ENCODE measurements around the gene TIMM22. TPM values are rescaled to one million over a fixed set of nuclear protein-coding genes. Genes with fewer than 3 reads are reported as not detected.

The TIMM22 gene
- total and polyA plus RNA-seq, 2 of the 13 experiments (the other 11 are each of a cell fraction or from before 2014, with no cell fraction given): 6.2 to 15.5 TPM

- TF ChIP-seq SAFB2 (CRISPR knock-in tag; IDR thresholded peaks at IDR 0.05; ENCODE audit: borderline replicate concordance, low read depth) (no peak), UBTF (CRISPR knock-in tag; IDR thresholded peaks at IDR 0.05) (no peak)
Observed at GRCh38 chr17:1047177-1047878, 50.4 kb downstream of the TIMM22 start.

GRCh38 chr17:1047879-1048470, 51.0 kb downstream of the TIMM22 start:
- Histone ChIP-seq H4K20me1 (ENCODE audit: insufficient read depth, low read length) (no peaks in the 10 kb centered on the region), H3K36me3 (replicated peaks in 1 of 2; ENCODE audit: control insufficient read depth in 1 of 2, insufficient read depth in 2 of 2, low read length in 2 of 2) (no peaks in the 10 kb centered on the region), H3K27me3 (ENCODE audit: control insufficient read depth in 1 of 2, insufficient read depth in 2 of 2, low read length in 2 of 2) (no peaks in the 10 kb centered on the region), H3K4me1 (ENCODE audit: insufficient read depth, low read length) (no peaks in the 10 kb centered on the region), H3K9me3 (ENCODE audit: low read length) (no peaks in the 10 kb centered on the region), H3K79me2 (ENCODE audit: insufficient read depth, low read length) (no peaks in the 10 kb centered on the region), H3K4me2 (ENCODE audit: low read depth, low read length) (no peak overlapping the region), H2AFZ (ENCODE audit: low read length) (no peak overlapping the region), H3K9ac (ENCODE audit: insufficient read depth, low read depth, low read length) (no peak overlapping the region), H3K27ac (ENCODE audit: extremely low read length, insufficient read depth, low read length) (no peak overlapping the region), H3K4me3 (replicated peaks in 1 of 3; ENCODE audit: insufficient read depth in 1 of 3, low read depth in 2 of 3, low read length in 3 of 3) (no peak overlapping the region)
- FAIRE-seq: no peak
- ATAC-seq: no peak; the same call in 2 of the 3 replicates
- intact Hi-C loops (cut with micrococcal nuclease; ENCODE audit: unreplicated experiment) (no loop called here), in situ Hi-C loops (cut with HindIII; ENCODE audit: extremely low pct_ligation_motif_present, low pct_unique_long_range_greater_than_20kb) (no loop called here)
- no TSS peak for BruUV-seq (replicated peaks)
- CTCF ChIA-PET (ENCODE audit: low intra/inter-chr PET ratio, low total read pairs): no interaction called here
- 84% methylated on average over 20 of the region's 20 CpGs for WGBS (ENCODE audit: low lambda C conversion rate)
- DNase-seq (ENCODE audit: low spot score): no peak
- POLR2A ChIA-PET: no interaction called here
- no peak for TF ChIP-seq E2F2 (CRISPR knock-in tag; IDR thresholded peaks at IDR 0.05; ENCODE audit: borderline replicate concordance)
- TF ChIP-seq TBX3 (IDR thresholded peaks at IDR 0.05; ENCODE audit: borderline replicate concordance): no peak
- no peak for TF ChIP-seq ISL2 (CRISPR knock-in tag; IDR thresholded peaks at IDR 0.05)
- no peak for TF ChIP-seq GABPB1 (CRISPR knock-in tag; IDR thresholded peaks at IDR 0.05)
- no peak for TF ChIP-seq MEIS2 (CRISPR knock-in tag; IDR thresholded peaks at IDR 0.05)
- TF ChIP-seq RXRB (CRISPR knock-in tag; IDR thresholded peaks at IDR 0.05; ENCODE audit: borderline replicate concordance): no peak
- no peak for TF ChIP-seq ZNF234 (CRISPR knock-in tag; conservative IDR thresholded peaks at IDR 0.05)
- TF ChIP-seq ZSCAN5A (CRISPR knock-in tag; IDR thresholded peaks at IDR 0.05; ENCODE audit: borderline replicate concordance): no peak
- TF ChIP-seq ZNF747 (CRISPR knock-in tag; IDR thresholded peaks at IDR 0.05; ENCODE audit: borderline replicate concordance): no peak
- TF ChIP-seq ZSCAN9 (CRISPR knock-in tag; IDR thresholded peaks at IDR 0.05; ENCODE audit: borderline replicate concordance): no peak

More at GRCh38 chr17:1047177-1047878, 50.4 kb downstream of the TIMM22 start:
- Histone ChIP-seq H3K79me2 (ENCODE audit: insufficient read depth, low read length) (no peaks in the 10 kb centered on the region), H3K9ac (ENCODE audit: insufficient read depth, low read depth, low read length) (no peak overlapping the region), H3K27me3 (ENCODE audit: control insufficient read depth in 1 of 2, insufficient read depth in 2 of 2, low read length in 2 of 2) (no peaks in the 10 kb centered on the region), H3K9me3 (ENCODE audit: low read length) (no peaks in the 10 kb centered on the region), H3K4me2 (ENCODE audit: low read depth, low read length) (no peak overlapping the region), H3K27ac (ENCODE audit: extremely low read length, insufficient read depth, low read length) (no peak overlapping the region), H3K4me3 (replicated peaks in 1 of 3; ENCODE audit: insufficient read depth in 1 of 3, low read depth in 2 of 3, low read length in 3 of 3) (no peak overlapping the region), H4K20me1 (ENCODE audit: insufficient read depth, low read length) (no peaks in the 10 kb centered on the region), H2AFZ (ENCODE audit: low read length) (no peak overlapping the region), H3K4me1 (ENCODE audit: insufficient read depth, low read length) (no peaks in the 10 kb centered on the region), H3K36me3 (replicated peaks in 1 of 2; ENCODE audit: control insufficient read depth in 1 of 2, insufficient read depth in 2 of 2, low read length in 2 of 2) (no peaks in the 10 kb centered on the region; a peak in 1 of 5 replicates)
- CTCF ChIA-PET (ENCODE audit: low intra/inter-chr PET ratio, low total read pairs): no interaction called here
- no peak for ATAC-seq
- no TSS peak for BruUV-seq (replicated peaks)
- 86% methylated on average over 18 of the region's 21 CpGs for WGBS (ENCODE audit: low lambda C conversion rate)
- no peak for FAIRE-seq
- no peak for DNase-seq (ENCODE audit: low spot score)
- in situ Hi-C loops (cut with HindIII; ENCODE audit: extremely low pct_ligation_motif_present, low pct_unique_long_range_greater_than_20kb) (no loop called here), intact Hi-C loops (cut with micrococcal nuclease; ENCODE audit: unreplicated experiment) (no loop called here)
- POLR2A ChIA-PET: no interaction called here
